ENCODE results near the gene CEP72.

- TF ChIP-seq CTCF (IDR thresholded peaks at IDR 0.05) (no peak), ELF1 (IDR thresholded peaks at IDR 0.05) (no peak), MAX (IDR thresholded peaks at IDR 0.05; ENCODE audit: low read depth) (no peak), SIN3A (IDR thresholded peaks at IDR 0.05; ENCODE audit: borderline replicate concordance, low read depth, low read length) (no peak), MXI1 (IDR thresholded peaks at IDR 0.05; ENCODE audit: low read depth, low read length) (no peak), REST (IDR thresholded peaks at IDR 0.05; ENCODE audit: low read depth, low read length) (no peak), RAD21 (IDR thresholded peaks at IDR 0.05; ENCODE audit: low read length) (no peak), GABPA (IDR thresholded peaks at IDR 0.05; ENCODE audit: low read depth) (no peak)
These were observed 42.1 kb downstream of the CEP72 start for GRCh38 chr5:654071-654778.

Measured in SK-N-SH (cell line).